H9 (cell line): ENCODE data around the gene UNC5C. TPM values are rescaled to one million over a fixed set of nuclear protein-coding genes. Genes with fewer than 3 reads are reported as not detected.

Experiments
- DNase-seq: peaks from one replicate; pipeline ENCODE4 v3.0.0-alpha.2; 2017
- H2AFZ ChIP-seq: one replicate; pipeline ENCODE4 v1.6.1; 2013; ENCODE audit warnings: mild to moderate bottlenecking, low read length, control low read depth, moderate library complexity
- H2AK5ac ChIP-seq: 2 replicates; pipeline ENCODE4 v1.6.1; 2013; ENCODE audit warnings: low read length, control low read depth, mixed read lengths; ENCODE audit not compliant: insufficient read length
- H2BK120ac ChIP-seq: one replicate; pipeline ENCODE4 v1.6.1; 2013; ENCODE audit warnings: low read depth, mild to moderate bottlenecking, low read length, control low read depth, inconsistent platforms; ENCODE audit not compliant: poor library complexity, severe bottlenecking
- H2BK12ac ChIP-seq: 2 replicates; pipeline ENCODE4 v1.6.1; 2013; ENCODE audit warnings: low read length, control low read depth, mixed read lengths, low read depth; ENCODE audit not compliant: insufficient read length
- H2BK15ac ChIP-seq: 2 replicates; pipeline ENCODE4 v1.6.1; 2013; ENCODE audit warnings: low read depth, low read length, control low read depth
- H2BK20ac ChIP-seq: one replicate; pipeline ENCODE4 v1.6.1; 2013; ENCODE audit warnings: low read depth, mild to moderate bottlenecking, low read length, control low read depth, inconsistent platforms; ENCODE audit not compliant: poor library complexity, severe bottlenecking
- H2BK5ac ChIP-seq: 2 replicates; pipeline ENCODE4 v1.6.1; 2013; ENCODE audit warnings: low read length, control low read depth, mixed read lengths; ENCODE audit not compliant: insufficient read length
- H3K14ac ChIP-seq: 2 replicates; pipeline ENCODE4 v1.6.1; 2013; ENCODE audit warnings: low read length, control low read depth; ENCODE audit not compliant: insufficient read depth
- H3K18ac ChIP-seq: 2 replicates; pipeline ENCODE4 v1.6.1; 2013; ENCODE audit warnings: low read depth, mild to moderate bottlenecking, mixed read lengths, low read length, control low read depth; ENCODE audit not compliant: insufficient read length
- H3K23ac ChIP-seq: 2 replicates; pipeline ENCODE4 v1.6.1; 2013; ENCODE audit warnings: low read length, control low read depth, mixed read lengths, low read depth; ENCODE audit not compliant: insufficient read length
- H3K23me2 ChIP-seq: 2 replicates; pipeline ENCODE4 v1.6.1; 2013; ENCODE audit warnings: low read depth, mild to moderate bottlenecking, mixed read lengths, low read length, control low read depth; ENCODE audit not compliant: insufficient read length, poor library complexity, severe bottlenecking
- H3K27ac ChIP-seq: 2 replicates; pipeline ENCODE4 v1.5.1; 2013; ENCODE audit warnings: low read length, control low read depth, mixed read lengths, low read depth; ENCODE audit not compliant: insufficient read length
- H3K27me3 ChIP-seq: 2 replicates; pipeline ENCODE4 v1.6.1; 2013; ENCODE audit warnings: low read length, control low read depth, inconsistent platforms; ENCODE audit not compliant: insufficient read depth
- H3K4ac ChIP-seq: 2 replicates; pipeline ENCODE4 v1.6.1; 2013; ENCODE audit warnings: low read depth, mild to moderate bottlenecking, control low read depth, inconsistent platforms, low read length, moderate library complexity
- H3K4me1 ChIP-seq: 2 replicates; pipeline ENCODE4 v1.6.1; 2013; ENCODE audit warnings: low read length, control low read depth, inconsistent platforms; ENCODE audit not compliant: insufficient read depth
- H3K4me2 ChIP-seq: 2 replicates; pipeline ENCODE4 v1.6.1; 2013; ENCODE audit warnings: low read length, control low read depth, mixed read lengths; ENCODE audit not compliant: insufficient read length, insufficient read depth
- H3K56ac ChIP-seq: 2 replicates; pipeline ENCODE4 v1.6.1; 2013; ENCODE audit warnings: low read depth, mild to moderate bottlenecking, mixed read lengths, low read length, control low read depth; ENCODE audit not compliant: insufficient read length
- H3K79me1 ChIP-seq: 2 replicates; pipeline ENCODE4 v1.6.1; 2013; ENCODE audit warnings: low read depth, mild to moderate bottlenecking, moderate library complexity, low read length, control low read depth, inconsistent platforms; ENCODE audit not compliant: insufficient read depth, poor library complexity, severe bottlenecking
- H3K79me2 ChIP-seq: 2 replicates; pipeline ENCODE4 v1.6.1; 2013; ENCODE audit warnings: low read length, control low read depth, inconsistent platforms; ENCODE audit not compliant: insufficient read depth
- H3K9ac ChIP-seq: 2 replicates; pipeline ENCODE4 v1.6.1; 2013; ENCODE audit warnings: low read length, control low read depth, mixed read lengths; ENCODE audit not compliant: insufficient read length; ENCODE audit errors: extremely low read depth
- H3K9me3 ChIP-seq: one replicate; pipeline ENCODE4 v1.6.1; 2013; ENCODE audit warnings: low read depth, low read length, inconsistent platforms; ENCODE audit not compliant: control insufficient read depth
- H3T11ph ChIP-seq: one replicate; pipeline ENCODE4 v1.6.1; 2013; ENCODE audit warnings: mild to moderate bottlenecking, low read length, control low read depth, inconsistent platforms
- H4K20me1 ChIP-seq: one replicate; pipeline ENCODE4 v1.6.1; 2013; ENCODE audit not compliant: control insufficient read depth, insufficient read length, insufficient read depth
- H4K5ac ChIP-seq: 2 replicates; pipeline ENCODE4 v1.6.1; 2013; ENCODE audit warnings: low read depth, mild to moderate bottlenecking, mixed read lengths, low read length, control low read depth; ENCODE audit not compliant: insufficient read length
- H4K8ac ChIP-seq: replicated peaks from 2 replicates; pipeline ENCODE4 v1.6.1; 2013; ENCODE audit warnings: low read length, control low read depth, mixed read lengths, low read depth; ENCODE audit not compliant: insufficient read length
- H4K91ac ChIP-seq: 2 replicates; pipeline ENCODE4 v1.6.1; 2013; ENCODE audit warnings: low read depth, mild to moderate bottlenecking, moderate library complexity, mixed read lengths, low read length, control low read depth; ENCODE audit not compliant: insufficient read length
- H3K27ac Mint-ChIP-seq, 3 experiments: 2 replicates in 2 of 3; 3 replicates in 1 of 3; pipeline ENCODE4 v1.8.0; 2020 to 2021; ENCODE audit warnings: mixed read lengths in 3 of 3, mild to moderate bottlenecking in 1 of 3, moderate library complexity in 1 of 3
- H3K27me3 Mint-ChIP-seq: 2 replicates; pipeline ENCODE4 v1.8.0; 2021; ENCODE audit warnings: low read depth, mild to moderate bottlenecking, moderate library complexity, mixed read lengths
- H3K36me3 Mint-ChIP-seq, 3 experiments: 2 replicates in 2 of 3; 3 replicates in 1 of 3; pipeline ENCODE4 v1.8.0; 2020 to 2021; ENCODE audit warnings: low read depth in 3 of 3, mixed read lengths in 3 of 3; ENCODE audit not compliant: insufficient read depth in 1 of 3
- H3K4me1 Mint-ChIP-seq, 2 experiments: 2 replicates each; pipeline ENCODE4 v1.8.0; 2020; ENCODE audit warnings: mixed read lengths in 2 of 2
- H3K4me3 Mint-ChIP-seq, 2 experiments: 2 replicates in 1 of 2; 3 replicates in 1 of 2; pipeline ENCODE4 v1.8.0; 2020 to 2021; ENCODE audit warnings: mild to moderate bottlenecking in 2 of 2, mixed read lengths in 2 of 2, moderate library complexity in 1 of 2
- H3K9me3 Mint-ChIP-seq, 2 experiments: 2 replicates in 1 of 2; 3 replicates in 1 of 2; pipeline ENCODE4 v1.8.0; 2020; ENCODE audit warnings: mild to moderate bottlenecking in 2 of 2, mixed read lengths in 2 of 2, moderate library complexity in 1 of 2
- WGBS: extraction: QIAGEN DNeasy Blood & Tissue Kit; methylation state at CpG from one replicate; pipeline ENCODE4 v1.1.7; 2013; ENCODE audit warnings: missing lambda C conversion rate, low lambda C conversion rate, mixed read lengths; ENCODE audit not compliant: insufficient read length; ENCODE audit errors: extremely low coverage; 5-methylcytosine and 5-hydroxymethylcytosine counted together
- total RNA-seq: library from RNA; stranded (reverse); gene quantifications from 2 replicates; pipeline ENCODE4 v1.2.1, GENCODE V29; 2021
- TF ChIP-seq, protein P1 (sequence below): fragments of 200-600 bp; sonication (generic); conservative IDR thresholded peaks from 3 replicates; pipeline ENCODE4 v1.8.0; 2021; ENCODE audit warnings: antibody characterized with exemption, mild to moderate bottlenecking

UNC5C gene
- total RNA-seq, 1 experiment from 2014 or later: not detected

DNA sequence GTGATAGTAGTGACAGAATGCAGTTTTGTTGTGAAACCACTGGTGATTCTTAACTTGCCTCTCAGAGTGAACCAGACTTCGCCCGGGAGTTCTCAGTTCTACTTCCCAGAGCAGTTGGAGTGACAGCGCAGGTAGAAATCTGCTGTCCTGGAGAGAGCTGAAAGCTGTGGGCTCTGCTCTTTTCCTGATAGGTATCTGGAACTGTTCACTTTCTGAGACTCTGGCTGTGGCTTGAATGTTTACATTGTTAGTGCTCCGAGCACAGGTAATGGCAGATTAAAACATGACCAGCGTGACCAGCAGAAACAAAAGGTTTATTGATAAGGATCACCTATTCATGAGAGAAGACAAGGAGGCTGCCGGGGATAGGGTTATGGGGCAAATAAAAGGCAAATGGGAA lies 430.3 kb downstream of the UNC5C start:
- Histone ChIP-seq H3K9ac (no peak overlapping the region), H4K91ac (no peak overlapping the region), H3K4me1 (no peaks in the 10 kb centered on the region), H3K4ac (no peak overlapping the region), H2BK20ac (no peak overlapping the region), H4K5ac (no peak overlapping the region), H2AK5ac (no peak overlapping the region), H4K8ac (no peak overlapping the region), H3K27ac (no peak overlapping the region), H2BK5ac (no peak overlapping the region), H2BK120ac (no peak overlapping the region), H3K23me2 (no peaks in the 10 kb centered on the region), H3K4me2 (no peak overlapping the region), H3K56ac (no peak overlapping the region), H3K18ac (no peak overlapping the region), H3K14ac (no peak overlapping the region), H4K20me1 (no peaks in the 10 kb centered on the region), H3K79me2 (no peaks in the 10 kb centered on the region), H2BK15ac (no peak overlapping the region), H3K27me3 (no peaks in the 10 kb centered on the region), H2AFZ (no peak overlapping the region), H3T11ph (no peak overlapping the region), H3K23ac (no peak overlapping the region), H3K9me3 (no peaks in the 10 kb centered on the region), H2BK12ac (no peak overlapping the region), H3K79me1 (no peaks in the 10 kb centered on the region)
- H3K9me3 Mint-ChIP-seq: no peaks in the 10 kb centered on the region
- no peaks in the 10 kb centered on the region for H3K4me1 Mint-ChIP-seq
- WGBS: no CpG with 5 or more reads among the region's 6 CpGs
- H3K27ac Mint-ChIP-seq: no peak overlapping the region; a peak in 1 of 7 replicates
- no peaks in the 10 kb centered on the region for H3K36me3 Mint-ChIP-seq
- DNase-seq: no peak
- H3K4me3 Mint-ChIP-seq: no peak overlapping the region
- TF ChIP-seq, protein P1, sequence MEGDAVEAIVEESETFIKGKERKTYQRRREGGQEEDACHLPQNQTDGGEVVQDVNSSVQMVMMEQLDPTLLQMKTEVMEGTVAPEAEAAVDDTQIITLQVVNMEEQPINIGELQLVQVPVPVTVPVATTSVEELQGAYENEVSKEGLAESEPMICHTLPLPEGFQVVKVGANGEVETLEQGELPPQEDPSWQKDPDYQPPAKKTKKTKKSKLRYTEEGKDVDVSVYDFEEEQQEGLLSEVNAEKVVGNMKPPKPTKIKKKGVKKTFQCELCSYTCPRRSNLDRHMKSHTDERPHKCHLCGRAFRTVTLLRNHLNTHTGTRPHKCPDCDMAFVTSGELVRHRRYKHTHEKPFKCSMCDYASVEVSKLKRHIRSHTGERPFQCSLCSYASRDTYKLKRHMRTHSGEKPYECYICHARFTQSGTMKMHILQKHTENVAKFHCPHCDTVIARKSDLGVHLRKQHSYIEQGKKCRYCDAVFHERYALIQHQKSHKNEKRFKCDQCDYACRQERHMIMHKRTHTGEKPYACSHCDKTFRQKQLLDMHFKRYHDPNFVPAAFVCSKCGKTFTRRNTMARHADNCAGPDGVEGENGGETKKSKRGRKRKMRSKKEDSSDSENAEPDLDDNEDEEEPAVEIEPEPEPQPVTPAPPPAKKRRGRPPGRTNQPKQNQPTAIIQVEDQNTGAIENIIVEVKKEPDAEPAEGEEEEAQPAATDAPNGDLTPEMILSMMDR: no peak
- H3K27me3 Mint-ChIP-seq: no peaks in the 10 kb centered on the region
